Measurements from ENCODE around the gene ALAS1. TPM values are rescaled to one million over a fixed set of nuclear protein-coding genes. Genes with fewer than 3 reads are reported as not detected.
"Not testable (repeated sequence)": the region's sequence is repeated elsewhere in the genome, so short reads cannot be mapped to it uniquely, and the experiment has no call there.

ALAS1 gene
- total RNA-seq, 4 donors from 2014 or later: 17.5 to 43.1 (median 32.2) TPM

DNA sequence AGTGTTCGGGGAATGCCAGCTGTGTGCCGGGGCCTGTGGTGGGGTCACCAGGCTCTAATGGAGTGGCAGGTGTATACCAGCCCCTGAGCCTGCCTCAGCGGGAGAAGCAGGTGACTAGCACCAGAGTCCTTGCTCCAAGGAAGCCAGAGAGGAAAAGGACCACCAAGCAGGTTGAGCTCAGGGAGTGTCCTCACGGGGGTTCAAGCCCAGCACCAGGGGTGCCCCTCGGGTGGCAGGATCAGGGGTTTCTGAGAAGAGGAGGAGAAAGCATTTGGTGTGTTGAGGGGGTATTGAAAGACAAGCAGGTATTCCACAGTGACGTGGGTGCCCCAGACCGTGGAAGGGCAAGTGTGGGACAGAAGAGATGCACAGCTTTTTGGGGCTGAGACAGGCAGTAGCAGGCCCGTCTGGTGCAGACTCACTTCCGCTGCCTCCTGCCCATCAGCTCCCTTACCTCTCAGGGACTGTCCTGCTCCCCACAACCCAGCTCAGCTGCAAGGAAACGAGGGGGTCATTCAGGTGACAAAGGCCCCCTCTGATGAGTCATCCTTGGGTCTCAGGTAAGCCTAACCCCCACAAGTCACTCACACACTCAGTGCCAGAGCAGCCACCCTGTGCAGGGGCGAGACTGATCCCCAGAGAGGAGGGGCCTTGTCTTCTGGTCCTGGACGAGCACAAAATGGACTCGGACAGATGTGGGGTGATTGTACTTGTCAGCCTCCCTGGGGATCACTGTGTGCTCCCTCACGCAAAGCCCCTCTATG lies 22.4 kb upstream of the ALAS1 start:
- 92 to 95% methylated on average over 14 of the region's 14 CpGs for WGBS, 2 donors
- TF ChIP-seq POLR2A (IDR thresholded peaks at IDR 0.05): no peak
- TF ChIP-seq, protein P1, sequence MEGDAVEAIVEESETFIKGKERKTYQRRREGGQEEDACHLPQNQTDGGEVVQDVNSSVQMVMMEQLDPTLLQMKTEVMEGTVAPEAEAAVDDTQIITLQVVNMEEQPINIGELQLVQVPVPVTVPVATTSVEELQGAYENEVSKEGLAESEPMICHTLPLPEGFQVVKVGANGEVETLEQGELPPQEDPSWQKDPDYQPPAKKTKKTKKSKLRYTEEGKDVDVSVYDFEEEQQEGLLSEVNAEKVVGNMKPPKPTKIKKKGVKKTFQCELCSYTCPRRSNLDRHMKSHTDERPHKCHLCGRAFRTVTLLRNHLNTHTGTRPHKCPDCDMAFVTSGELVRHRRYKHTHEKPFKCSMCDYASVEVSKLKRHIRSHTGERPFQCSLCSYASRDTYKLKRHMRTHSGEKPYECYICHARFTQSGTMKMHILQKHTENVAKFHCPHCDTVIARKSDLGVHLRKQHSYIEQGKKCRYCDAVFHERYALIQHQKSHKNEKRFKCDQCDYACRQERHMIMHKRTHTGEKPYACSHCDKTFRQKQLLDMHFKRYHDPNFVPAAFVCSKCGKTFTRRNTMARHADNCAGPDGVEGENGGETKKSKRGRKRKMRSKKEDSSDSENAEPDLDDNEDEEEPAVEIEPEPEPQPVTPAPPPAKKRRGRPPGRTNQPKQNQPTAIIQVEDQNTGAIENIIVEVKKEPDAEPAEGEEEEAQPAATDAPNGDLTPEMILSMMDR (IDR thresholded peaks at IDR 0.05): no peak
- intact Hi-C loops (cut with DNase I; ENCODE audit: low total_unique reads): no loop called here
- H3K4me3 ChIP-seq (ENCODE audit: low read depth, poor library complexity, severe bottlenecking): no peak overlapping the region
- no peak for DNase-seq (ENCODE audit: low spot score in 2 of 2)

DNA sequence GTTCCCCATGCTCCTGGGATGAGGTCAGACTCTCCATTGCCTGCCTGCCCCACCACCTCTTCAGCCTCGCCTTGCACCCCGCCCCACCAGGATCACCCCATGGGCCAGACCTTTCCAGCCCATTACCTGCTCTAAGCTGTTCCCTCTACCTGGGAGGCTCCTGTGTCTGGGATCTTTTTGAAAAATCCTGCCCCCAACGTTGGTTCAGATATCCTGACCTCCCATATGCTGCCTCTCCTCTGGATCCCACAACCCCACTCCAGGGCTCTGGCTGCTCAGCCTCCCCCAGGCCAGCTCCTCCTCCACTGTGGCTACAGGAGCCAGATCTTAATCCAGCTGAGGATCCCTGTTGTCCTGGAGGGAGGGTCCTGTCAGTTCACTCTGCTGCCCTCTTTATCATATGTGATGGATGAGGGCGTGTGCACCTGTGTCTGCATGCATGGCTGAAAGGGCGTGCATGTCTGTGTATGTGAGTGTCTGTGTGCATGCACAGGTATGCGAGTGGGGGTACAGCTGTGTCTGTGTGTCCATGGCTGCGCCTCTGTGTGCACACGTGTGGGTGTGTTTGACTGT lies 21.7 kb upstream of the ALAS1 start:
- intact Hi-C loops (cut with DNase I; ENCODE audit: low total_unique reads): no loop called here
- TF ChIP-seq, protein P1 (IDR thresholded peaks at IDR 0.05): no peak
- no peak for TF ChIP-seq POLR2A (IDR thresholded peaks at IDR 0.05)
- no peak for DNase-seq (ENCODE audit: low spot score in 2 of 2)
- H3K4me3 ChIP-seq (ENCODE audit: low read depth, poor library complexity, severe bottlenecking): no peak overlapping the region
- 80 to 83% methylated on average over 8 of the region's 8 CpGs for WGBS, 2 donors

DNA sequence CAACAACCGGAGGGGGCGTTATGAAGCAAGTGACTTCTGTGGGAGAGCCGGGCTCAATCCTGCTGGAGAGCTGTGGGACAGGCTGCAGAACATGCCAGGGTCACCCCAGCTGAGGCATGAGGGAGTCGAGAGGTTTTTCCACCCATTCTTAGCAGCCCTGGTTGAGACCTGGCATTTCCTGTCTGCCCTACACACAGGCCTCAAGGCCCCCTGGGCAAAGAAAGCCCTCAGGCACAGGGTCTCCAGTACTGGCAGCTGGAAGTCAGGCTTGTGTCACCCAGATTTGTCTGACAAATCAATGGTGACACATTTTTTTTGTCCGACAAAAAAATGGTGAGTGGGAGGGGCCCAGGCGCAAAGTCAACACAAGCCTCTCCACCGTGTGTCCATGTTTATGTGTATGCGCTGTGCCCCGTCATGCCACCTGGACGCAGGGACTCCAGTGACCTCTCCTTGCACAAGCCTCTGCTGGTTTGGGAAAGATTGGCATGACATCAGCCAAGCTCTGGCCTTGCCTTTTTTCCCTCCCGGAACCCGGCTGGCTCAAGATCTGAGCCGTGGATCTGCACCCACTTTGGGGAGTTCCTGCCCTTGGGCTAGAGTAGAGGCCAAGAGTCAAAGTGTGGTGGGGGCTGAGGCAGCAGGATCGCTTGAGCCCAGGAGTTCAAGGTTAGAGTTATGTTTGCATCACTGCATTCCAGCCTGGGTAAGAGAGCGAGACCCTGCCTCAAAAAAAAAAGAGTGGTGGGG lies 20.8 kb upstream of the ALAS1 start:
- WGBS, 2 donors: 45 to 59% methylated on average over 14 to 15 of the region's 15 CpGs
- TF ChIP-seq, protein P1 (IDR thresholded peaks at IDR 0.05): no peak
- no peak for TF ChIP-seq POLR2A (IDR thresholded peaks at IDR 0.05)
- no peak overlapping the region for H3K4me3 ChIP-seq (ENCODE audit: low read depth, poor library complexity, severe bottlenecking)
- intact Hi-C loops (cut with DNase I; ENCODE audit: low total_unique reads): no loop called here
- DNase-seq (ENCODE audit: low spot score in 2 of 2): no peak

DNA sequence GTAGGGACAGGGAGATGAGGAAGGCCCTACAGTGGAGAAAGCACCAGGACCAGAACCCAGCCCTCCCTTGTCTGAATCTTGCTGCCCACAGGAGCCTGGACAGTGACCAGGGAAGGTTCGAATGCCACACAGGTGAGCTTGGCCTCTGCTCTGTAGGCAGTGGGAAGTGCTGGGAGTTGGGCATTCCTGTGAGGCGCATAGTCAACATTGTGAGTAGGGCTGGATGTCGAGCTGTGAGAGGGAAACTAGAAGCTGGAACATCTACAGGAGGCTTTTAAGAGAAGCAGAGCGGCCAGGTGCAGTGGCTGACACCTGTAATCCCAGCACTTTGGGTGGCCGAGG lies 20.3 kb upstream of the ALAS1 start:
- intact Hi-C loops (cut with DNase I; ENCODE audit: low total_unique reads): no loop called here
- TF ChIP-seq, protein P1 (IDR thresholded peaks at IDR 0.05): no peak
- no peak for TF ChIP-seq POLR2A (IDR thresholded peaks at IDR 0.05)
- WGBS, 2 donors: 82 to 86% methylated on average over 5 of the region's 5 CpGs

DNA sequence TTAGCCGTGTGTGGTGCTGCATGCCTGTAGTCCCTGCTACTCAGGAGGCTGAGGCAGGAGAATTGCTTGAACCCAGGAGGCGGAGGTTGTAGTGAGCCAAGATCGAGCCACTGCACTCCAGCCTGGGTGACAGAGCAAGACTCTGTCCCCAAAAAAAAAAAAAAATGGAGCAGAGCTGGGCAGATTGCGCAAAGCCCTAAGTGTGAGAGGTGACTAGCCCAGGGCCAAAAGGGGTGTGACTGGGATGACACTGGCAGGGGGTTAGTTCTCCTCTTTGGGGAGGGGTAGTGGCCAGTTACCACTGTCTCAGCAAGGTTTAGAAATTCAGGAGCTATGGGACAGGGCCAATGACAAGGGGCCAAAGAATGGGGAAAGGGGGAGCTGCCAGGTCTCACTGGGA lies 19.8 kb upstream of the ALAS1 start:
- WGBS, 2 donors: 84 to 92% methylated on average over 4 of the region's 4 CpGs
- DNase-seq (ENCODE audit: low spot score in 2 of 2); H3K4me3 ChIP-seq (ENCODE audit: low read depth, poor library complexity, severe bottlenecking); intact Hi-C loops (cut with DNase I; ENCODE audit: low total_unique reads): not testable (repeated sequence)

More for the DNA sequence above, 20.3 kb upstream of the ALAS1 start:
- no peak overlapping the region for H3K4me3 ChIP-seq (ENCODE audit: low read depth, poor library complexity, severe bottlenecking)
- no peak for DNase-seq (ENCODE audit: low spot score in 2 of 2)

DNA sequence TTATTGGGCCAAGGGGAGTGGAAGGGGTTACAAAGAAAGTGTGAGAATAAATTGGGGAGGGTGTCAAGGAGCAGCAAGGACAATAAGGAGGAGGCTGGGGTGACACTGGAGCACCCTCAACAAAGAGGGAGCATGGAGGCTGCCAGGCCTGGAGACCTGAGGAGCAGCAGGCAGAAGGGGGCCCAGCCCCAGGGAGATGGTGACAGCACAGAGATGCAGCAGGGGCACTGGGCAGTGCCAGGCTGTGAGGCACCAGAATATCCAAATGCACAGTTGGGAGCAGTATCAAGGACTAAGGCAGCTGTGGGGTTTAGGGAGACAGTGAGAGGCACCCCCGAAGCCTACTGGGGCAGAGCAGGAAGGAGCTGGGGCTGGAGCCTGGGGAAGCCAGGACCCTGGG lies 19.4 kb upstream of the ALAS1 start:
- intact Hi-C loops (cut with DNase I; ENCODE audit: low total_unique reads): no loop called here
- no peak for DNase-seq (ENCODE audit: low spot score in 2 of 2)
- TF ChIP-seq, protein P1 (IDR thresholded peaks at IDR 0.05): no peak
- no peak for TF ChIP-seq POLR2A (IDR thresholded peaks at IDR 0.05)
- no peak overlapping the region for H3K4me3 ChIP-seq (ENCODE audit: low read depth, poor library complexity, severe bottlenecking)
- WGBS, 2 donors: 94 to 100% methylated on average over 1 of the region's 1 CpG

Measured in lower leg skin (tissue), 4 donors.